ENCODE results near the gene SRPK1. TPM values are rescaled to one million over a fixed set of nuclear protein-coding genes. Genes with fewer than 3 reads are reported as not detected.

Gene SRPK1
- total RNA-seq, 2 experiments from 2014 or later, result 75.6 to 109 TPM

GRCh38 chr6:35824552-35825192 lies 96.2 kb downstream of the SRPK1 start:
- Histone ChIP-seq H4K20me1 (ENCODE audit: insufficient read depth, low read length) (no peaks in the 10 kb centered on the region), H3K36me3 (ENCODE audit: insufficient read depth, low read length) (no peaks in the 10 kb centered on the region), H3K9me3 (ENCODE audit: low read length) (no peaks in the 10 kb centered on the region), H3K79me2 (ENCODE audit: insufficient read depth, low read depth, low read length) (no peaks in the 10 kb centered on the region), H3K4me2 (ENCODE audit: low read length) (no peak overlapping the region), H3K9me2 (ENCODE audit: insufficient read depth, low read length) (no peaks in the 10 kb centered on the region), H3K4me1 (ENCODE audit: insufficient read depth, low read length, poor library complexity, severe bottlenecking) (no peaks in the 10 kb centered on the region), H3K27ac (ENCODE audit: low read depth, low read length, poor library complexity, severe bottlenecking) (no peak overlapping the region), H2AFZ (ENCODE audit: low read length) (no peak overlapping the region), H3K4me3 (ENCODE audit: low read depth, low read length, poor library complexity, severe bottlenecking) (no peak overlapping the region)
- no TSS peak for BruUV-seq (replicated peaks)
- TF ChIP-seq CTCF (conservative IDR thresholded peaks at IDR 0.05; ENCODE audit: low read length), result no peak
- no peak for TF ChIP-seq EZH2phosphoT487 (IDR thresholded peaks at IDR 0.05; ENCODE audit: borderline replicate concordance, low read depth, low read length)
- ChIA-PET POLR2A (no interaction called here), CTCF (ENCODE audit: unreplicated experiment) (no interaction called here)
- no peak for DNase-seq (ENCODE audit: low spot score)
- intact Hi-C loops (cut with micrococcal nuclease; ENCODE audit: unreplicated experiment), result no loop called here

- Histone ChIP-seq H3K79me2 (ENCODE audit: insufficient read depth, low read depth, low read length) (no peaks in the 10 kb centered on the region), H3K4me3 (ENCODE audit: low read depth, low read length, poor library complexity, severe bottlenecking) (no peak overlapping the region), H3K9me2 (ENCODE audit: insufficient read depth, low read length) (no peaks in the 10 kb centered on the region), H2AFZ (ENCODE audit: low read length) (no peak overlapping the region), H3K27ac (ENCODE audit: low read depth, low read length, poor library complexity, severe bottlenecking) (no peak overlapping the region), H4K20me1 (ENCODE audit: insufficient read depth, low read length) (no peaks in the 10 kb centered on the region), H3K4me1 (ENCODE audit: insufficient read depth, low read length, poor library complexity, severe bottlenecking) (no peaks in the 10 kb centered on the region), H3K36me3 (ENCODE audit: insufficient read depth, low read length) (no peaks in the 10 kb centered on the region), H3K9me3 (ENCODE audit: low read length) (no peaks in the 10 kb centered on the region), H3K4me2 (ENCODE audit: low read length) (no peak overlapping the region)
- no TSS peak for BruUV-seq (replicated peaks)
- intact Hi-C loops (cut with micrococcal nuclease; ENCODE audit: unreplicated experiment), result no loop called here
- POLR2A ChIA-PET, result interaction anchor here (0.6 kb wide), 1 partner anchor 33 kb away, joined by 4 read pairs; no protein-coding TSS in a partner anchor
- DNase-seq (ENCODE audit: low spot score), result no peak
- CTCF ChIA-PET (ENCODE audit: unreplicated experiment), result no interaction called here
- no peak for TF ChIP-seq CTCF (conservative IDR thresholded peaks at IDR 0.05; ENCODE audit: low read length)
- TF ChIP-seq EZH2phosphoT487 (IDR thresholded peaks at IDR 0.05; ENCODE audit: borderline replicate concordance, low read depth, low read length), result no peak
These were observed 97.3 kb downstream of the SRPK1 start for GRCh38 chr6:35823601-35824000.

- H3K4me3 ChIP-seq (ENCODE audit: low read depth, low read length, poor library complexity, severe bottlenecking), result no peak overlapping the region
- intact Hi-C loops (cut with micrococcal nuclease; ENCODE audit: unreplicated experiment), result no loop called here
- no TSS peak for BruUV-seq (replicated peaks)
- TF ChIP-seq CTCF (conservative IDR thresholded peaks at IDR 0.05; ENCODE audit: low read length) (no peak), EZH2phosphoT487 (IDR thresholded peaks at IDR 0.05; ENCODE audit: borderline replicate concordance, low read depth, low read length) (no peak)
- no peaks in the 10 kb centered on the region for H3K36me3 ChIP-seq (ENCODE audit: insufficient read depth, low read length)
- H3K9me2 ChIP-seq (ENCODE audit: insufficient read depth, low read length), result no peaks in the 10 kb centered on the region
- POLR2A ChIA-PET, result no interaction called here
- H3K4me1 ChIP-seq (ENCODE audit: insufficient read depth, low read length, poor library complexity, severe bottlenecking), result no peaks in the 10 kb centered on the region
- H4K20me1 ChIP-seq (ENCODE audit: insufficient read depth, low read length), result no peaks in the 10 kb centered on the region
- H3K27ac ChIP-seq (ENCODE audit: low read depth, low read length, poor library complexity, severe bottlenecking), result no peak overlapping the region
- peaks cover 7% of the 10 kb centered on the region for H3K9me3 ChIP-seq (ENCODE audit: low read length)
- no peak overlapping the region for H2AFZ ChIP-seq (ENCODE audit: low read length)
- CTCF ChIA-PET (ENCODE audit: unreplicated experiment), result no interaction called here
- no peak overlapping the region for H3K4me2 ChIP-seq (ENCODE audit: low read length)
- no peaks in the 10 kb centered on the region for H3K79me2 ChIP-seq (ENCODE audit: insufficient read depth, low read depth, low read length)
- DNase-seq (ENCODE audit: low spot score), result no peak
These were observed 103.4 kb downstream of the SRPK1 start for GRCh38 chr6:35817515-35817914.

All from OCI-LY7 (cell line).